NCI-H146 treated with DMSO at 0.1 percent for 48 hours (cell line): ENCODE measurements around the gene TMEM260.

Source experiments
- DNase-seq: peaks from one replicate; lab custom pipeline; 2025; ENCODE audit not compliant: unreplicated experiment; lab: John Stamatoyannopoulos, UW

Gene TMEM260

GRCh38 chr14:56579345-56580220 lies at the start of gene TMEM260:
TSS of gene TMEM260 (plus strand) at chr14:56579798. CDS start at chr14:56579915, 117 bp downstream.
- peak; percentile 74 for DNase-seq

- no peak for DNase-seq
Observed at GRCh38 chr14:56532546-56532945, 47.1 kb upstream of the TMEM260 start.

GRCh38 chr14:56534656-56535055 lies 44.9 kb upstream of the TMEM260 start:
- DNase-seq = no peak

GRCh38 chr14:56539862-56540261 lies 39.7 kb upstream of the TMEM260 start:
- no peak for DNase-seq

- no peak for DNase-seq
Observed at GRCh38 chr14:56543436-56543835, 36.2 kb upstream of the TMEM260 start.

- no peak for DNase-seq
Observed at GRCh38 chr14:56549721-56550120, 29.9 kb upstream of the TMEM260 start.

GRCh38 chr14:56552615-56553014 lies 27.0 kb upstream of the TMEM260 start:
- peak; percentile 1 for DNase-seq

- no peak for DNase-seq
Observed at GRCh38 chr14:56554301-56554700, 25.3 kb upstream of the TMEM260 start.

GRCh38 chr14:56555921-56556570 lies 23.6 kb upstream of the TMEM260 start:
- peak; percentile 39 for DNase-seq

GRCh38 chr14:56559182-56559581 lies 20.4 kb upstream of the TMEM260 start:
- no peak for DNase-seq

GRCh38 chr14:56561606-56562005 lies 18.0 kb upstream of the TMEM260 start:
- no peak for DNase-seq

GRCh38 chr14:56562883-56563282 lies 16.7 kb upstream of the TMEM260 start:
- DNase-seq = no peak

GRCh38 chr14:56569174-56569573 lies 10.4 kb upstream of the TMEM260 start:
- no peak for DNase-seq

GRCh38 chr14:56570295-56570694 lies 9.3 kb upstream of the TMEM260 start:
- no peak for DNase-seq

GRCh38 chr14:56580221-56580711 lies 668 bp downstream of the TMEM260 start:
- DNase-seq = peak; percentile 51

- DNase-seq = no peak
Observed at GRCh38 chr14:56581041-56581727, 1.6 kb downstream of the TMEM260 start.

GRCh38 chr14:56585461-56586084 lies 6.0 kb downstream of the TMEM260 start:
- peak; percentile 16 for DNase-seq

- no peak for DNase-seq
Observed at GRCh38 chr14:56587701-56588100, 8.1 kb downstream of the TMEM260 start.

GRCh38 chr14:56590535-56590960 lies 10.9 kb downstream of the TMEM260 start:
- peak; percentile 73 for DNase-seq

- DNase-seq = no peak
Observed at GRCh38 chr14:56592746-56593544, 13.3 kb downstream of the TMEM260 start.
